CD4-positive, CD25-positive, alpha-beta regulatory T cell (primary cell): ENCODE data around the gene VCAN. TPM values are rescaled to one million over a fixed set of nuclear protein-coding genes. Genes with fewer than 3 reads are reported as not detected.

Experiments
- ATAC-seq, 2 donors: fragments of 150-1000 bp; cut with Tn5 transposase; one replicate each; pipeline ENCODE4 v1.10.0; 2021; ENCODE audit warnings: low read depth in 2 of 2, moderate number of reproducible peaks in 2 of 2, moderate library complexity in 1 of 2
- DNase-seq, 3 donors: peaks; one replicate each; pipeline versions ENCODE4 v3.0.0 to v3.0.0-alpha.2; 2012 to 2022; ENCODE audit warnings: mixed read lengths in 1 of 3
- H3K27ac ChIP-seq: one replicate; pipeline ENCODE4 v1.7.0; 2013; ENCODE audit warnings: mild to moderate bottlenecking, low read length; ENCODE audit not compliant: insufficient read depth, poor library complexity, severe bottlenecking
- H3K27me3 ChIP-seq: one replicate; pipeline ENCODE4 v1.7.0; 2013; ENCODE audit warnings: low read length; ENCODE audit not compliant: control insufficient read depth, insufficient read depth
- H3K36me3 ChIP-seq: one replicate; pipeline ENCODE4 v1.7.0; 2013; ENCODE audit warnings: mild to moderate bottlenecking, low read length, moderate library complexity; ENCODE audit not compliant: control insufficient read depth, insufficient read depth
- H3K4me1 ChIP-seq: 2 replicates; pipeline ENCODE4 v1.7.0; 2013; ENCODE audit warnings: mild to moderate bottlenecking, low read length; ENCODE audit not compliant: insufficient read depth, control insufficient read depth, poor library complexity, severe bottlenecking
- H3K4me3 ChIP-seq: one replicate; pipeline ENCODE4 v1.7.0; 2013; ENCODE audit warnings: low read depth, mild to moderate bottlenecking, low read length, moderate library complexity
- H3K9me3 ChIP-seq, 2 experiments: 1 replicate in 1 of 2; 2 replicates in 1 of 2; pipeline ENCODE4 v1.7.0; 2013; ENCODE audit warnings: low read length in 2 of 2, mild to moderate bottlenecking in 1 of 2, moderate library complexity in 1 of 2; ENCODE audit not compliant: control insufficient read depth in 2 of 2
- H3K27ac Mint-ChIP-seq, 3 donors: one replicate each; pipeline ENCODE4 v1.8.0; 2020 to 2022; ENCODE audit warnings: mild to moderate bottlenecking in 3 of 3, mixed read lengths in 3 of 3, moderate library complexity in 2 of 3
- H3K27me3 Mint-ChIP-seq: one replicate; pipeline ENCODE4 v1.8.0; 2022; ENCODE audit warnings: mild to moderate bottlenecking, mixed read lengths
- H3K36me3 Mint-ChIP-seq: one replicate; pipeline ENCODE4 v1.8.0; 2020; ENCODE audit warnings: mixed read lengths
- H3K4me1 Mint-ChIP-seq, 4 donors: one replicate each; pipeline ENCODE4 v1.8.0; 2020 to 2022; ENCODE audit warnings: mixed read lengths in 4 of 4, mild to moderate bottlenecking in 1 of 4
- H3K4me3 Mint-ChIP-seq, 4 donors: one replicate each; pipeline ENCODE4 v1.8.0; 2020 to 2022; ENCODE audit warnings: mild to moderate bottlenecking in 4 of 4, mixed read lengths in 4 of 4, moderate library complexity in 3 of 4
- H3K9me3 Mint-ChIP-seq, 7 donors: one replicate each; pipeline ENCODE4 v1.8.0; 2020 to 2022; ENCODE audit warnings: mixed read lengths in 7 of 7, mild to moderate bottlenecking in 3 of 7, moderate library complexity in 2 of 7
- polyA plus RNA-seq, 4 donors: library from polyadenylated mRNA; unstranded; fragments of 300-500 nt; fragmentation: Illumina TruSeq; gene quantifications; one replicate each; pipeline ENCODE4 v1.2.3, GENCODE V29; 2021
- total RNA-seq: library from RNA; stranded (reverse); gene quantifications from one replicate; pipeline ENCODE4 v1.2.3, GENCODE V29; 2022

Gene VCAN
- total and polyA plus RNA-seq, 5 donors from 2014 or later = 0.20 to 0.85 (median 0.40) TPM; not detected in 2

DNA sequence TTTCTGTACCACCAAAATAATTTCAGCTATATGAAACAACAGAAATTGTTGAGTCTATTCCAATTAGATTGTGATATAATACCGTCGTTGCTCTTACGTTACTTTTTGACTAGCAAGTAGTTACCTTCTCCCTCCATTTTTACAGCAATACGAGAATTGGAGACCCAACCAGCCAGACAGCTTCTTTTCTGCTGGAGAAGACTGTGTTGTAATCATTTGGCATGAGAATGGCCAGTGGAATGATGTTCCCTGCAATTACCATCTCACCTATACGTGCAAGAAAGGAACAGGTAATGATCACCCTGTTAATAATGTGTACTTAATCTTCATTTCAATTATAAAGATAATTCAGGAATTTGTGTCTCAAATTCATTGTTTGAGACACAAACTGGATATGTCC lies 100.7 kb downstream of the VCAN start:
- DNase-seq (no peak), ATAC-seq (no peak)
- Mint-ChIP-seq H3K27me3 (peaks cover 6% of the 10 kb centered on the region), H3K36me3 (no peaks in the 10 kb centered on the region), H3K4me3 (no peak overlapping the region), H3K27ac (no peak overlapping the region), H3K9me3 (peaks cover 0 to under 1% (median 0%) of the 10 kb centered on the region in 7 donors), H3K4me1 (no peaks in the 10 kb centered on the region)
- Histone ChIP-seq H3K4me1 (no peaks in the 10 kb centered on the region), H3K27ac (no peak overlapping the region), H3K36me3 (no peaks in the 10 kb centered on the region), H3K27me3 (no peaks in the 10 kb centered on the region), H3K9me3 (no peaks in the 10 kb centered on the region), H3K4me3 (no peak overlapping the region)

DNA sequence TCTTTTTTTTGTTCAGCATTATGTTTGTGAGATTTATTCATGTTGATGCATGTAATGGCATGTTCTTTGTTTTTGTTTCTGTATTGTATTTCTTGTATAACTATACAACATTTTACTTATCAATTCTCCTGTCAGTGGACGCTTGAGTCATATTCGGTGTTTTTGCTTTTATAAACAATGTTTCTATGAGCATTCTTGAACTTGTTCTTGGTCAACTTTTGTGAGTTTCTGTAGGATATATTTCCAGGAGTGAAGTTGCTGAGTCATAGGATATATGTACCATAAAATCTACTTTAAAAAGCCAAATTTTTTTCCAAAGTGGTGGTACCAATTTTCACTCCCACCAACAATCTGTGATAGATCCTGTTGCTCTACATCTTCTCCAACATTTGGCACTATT lies 104.8 kb downstream of the VCAN start:
- no peaks in the 10 kb centered on the region for H3K9me3 ChIP-seq
- no peaks in the 10 kb centered on the region for H3K27me3 ChIP-seq
- H3K27me3 Mint-ChIP-seq = peaks cover 4% of the 10 kb centered on the region
- H3K4me3 ChIP-seq = no peak overlapping the region
- H3K36me3 ChIP-seq = no peaks in the 10 kb centered on the region
- H3K4me1 ChIP-seq = no peaks in the 10 kb centered on the region
- H3K27ac Mint-ChIP-seq = no peak overlapping the region
- H3K9me3 Mint-ChIP-seq = peaks cover 0 to 2% (median 0%) of the 10 kb centered on the region in 7 donors
- H3K4me1 Mint-ChIP-seq = no peaks in the 10 kb centered on the region
- DNase-seq (no peak), ATAC-seq (no peak)
- H3K36me3 Mint-ChIP-seq = no peaks in the 10 kb centered on the region
- H3K27ac ChIP-seq = no peak overlapping the region
- no peak overlapping the region for H3K4me3 Mint-ChIP-seq

GRCh38 chr5:83577036-83577636 lies 105.6 kb downstream of the VCAN start:
- Mint-ChIP-seq H3K27me3 (peaks cover 4% of the 10 kb centered on the region), H3K4me3 (no peak overlapping the region), H3K27ac (no peak overlapping the region), H3K4me1 (no peaks in the 10 kb centered on the region), H3K9me3 (peaks cover 0 to 2% (median 0%) of the 10 kb centered on the region in 7 donors), H3K36me3 (no peaks in the 10 kb centered on the region)
- Histone ChIP-seq H3K4me1 (no peaks in the 10 kb centered on the region), H3K4me3 (no peak overlapping the region), H3K27me3 (no peaks in the 10 kb centered on the region), H3K9me3 (no peaks in the 10 kb centered on the region), H3K36me3 (no peaks in the 10 kb centered on the region), H3K27ac (no peak overlapping the region)
- ATAC-seq = no peak
- no peak for DNase-seq

DNA sequence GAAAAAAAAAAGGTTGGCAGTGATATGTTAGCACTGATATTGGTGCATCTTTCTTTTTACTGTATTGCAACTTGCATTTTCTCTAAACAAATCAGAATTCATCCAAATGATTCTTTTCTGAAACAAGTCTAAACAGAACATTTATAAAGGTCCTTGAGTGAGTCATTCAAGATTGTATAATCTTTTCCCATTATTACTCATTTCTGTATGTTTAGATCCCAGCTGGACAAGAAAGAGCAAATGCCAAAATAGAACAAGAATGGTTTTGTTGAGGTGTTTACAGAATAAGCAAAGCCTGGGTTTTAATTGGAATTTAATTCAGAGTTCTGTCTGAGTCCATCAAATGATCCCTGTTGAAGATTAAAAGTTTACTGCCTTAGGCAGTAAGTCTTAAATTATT lies 112.3 kb downstream of the VCAN start:
- Mint-ChIP-seq H3K4me3 (no peak overlapping the region), H3K36me3 (no peaks in the 10 kb centered on the region), H3K27me3 (no peaks in the 10 kb centered on the region), H3K27ac (no peak overlapping the region), H3K4me1 (no peaks in the 10 kb centered on the region), H3K9me3 (no peaks in the 10 kb centered on the region)
- no peak overlapping the region for H3K4me3 ChIP-seq
- no peaks in the 10 kb centered on the region for H3K36me3 ChIP-seq
- H3K27ac ChIP-seq = no peak overlapping the region
- ATAC-seq (no peak), DNase-seq (no peak)
- H3K27me3 ChIP-seq = no peaks in the 10 kb centered on the region
- no peaks in the 10 kb centered on the region for H3K9me3 ChIP-seq
- H3K4me1 ChIP-seq = no peaks in the 10 kb centered on the region

DNA sequence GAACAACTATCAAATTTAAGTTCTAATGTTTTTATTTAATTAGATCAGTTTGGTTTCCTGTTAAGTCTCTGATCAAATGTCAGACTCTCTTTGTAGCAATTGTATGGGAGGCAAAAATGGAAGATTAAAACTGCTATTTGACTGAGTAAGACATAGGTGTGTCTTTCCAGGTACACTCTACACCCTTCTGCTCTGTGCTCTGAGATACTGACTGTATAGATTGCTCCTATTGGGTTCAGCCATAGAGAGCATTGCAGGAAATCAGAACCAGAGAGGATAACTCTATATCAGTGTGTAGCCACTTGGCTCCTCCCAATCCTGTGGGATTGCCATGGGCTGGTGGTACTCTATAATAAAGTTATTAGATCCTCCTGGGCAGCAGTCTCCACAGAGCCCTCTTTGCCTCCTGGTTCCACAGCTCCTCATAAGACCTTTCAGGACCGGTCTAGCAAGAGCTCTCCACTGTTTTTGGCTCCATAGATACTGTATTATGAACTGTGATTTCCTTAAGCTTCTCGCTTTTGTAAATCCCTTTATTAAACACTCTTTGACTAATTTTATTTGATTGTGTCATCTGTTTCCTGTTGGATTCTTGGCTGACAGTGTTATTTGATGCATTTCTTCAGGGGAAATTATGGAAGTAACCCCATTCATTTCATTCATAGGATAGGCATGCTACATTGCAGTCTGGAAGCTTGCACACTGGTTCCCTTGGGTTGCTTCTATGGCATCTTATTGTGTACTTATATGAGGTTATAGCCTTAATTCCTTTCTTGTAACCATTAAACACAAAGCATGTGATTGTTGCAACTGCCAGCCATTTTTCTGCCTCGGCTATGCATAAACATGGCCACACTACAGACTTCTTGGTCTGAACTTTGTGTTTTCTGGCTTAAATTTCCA lies 115.6 kb downstream of the VCAN start:
- Histone ChIP-seq H3K36me3 (no peaks in the 10 kb centered on the region), H3K27me3 (no peaks in the 10 kb centered on the region), H3K4me1 (no peaks in the 10 kb centered on the region), H3K9me3 (no peaks in the 10 kb centered on the region), H3K4me3 (no peak overlapping the region), H3K27ac (no peak overlapping the region)
- Mint-ChIP-seq H3K9me3 (peaks cover 0 to 3% (median 0%) of the 10 kb centered on the region in 7 donors), H3K4me1 (no peaks in the 10 kb centered on the region), H3K36me3 (no peaks in the 10 kb centered on the region), H3K27ac (no peak overlapping the region), H3K4me3 (no peak overlapping the region), H3K27me3 (peaks cover 4% of the 10 kb centered on the region)
- no peak for DNase-seq
- ATAC-seq = no peak

- no peak overlapping the region for H3K27ac ChIP-seq
- H3K27ac Mint-ChIP-seq = no peak overlapping the region
- ATAC-seq (no peak), DNase-seq (no peak)
- no peaks in the 10 kb centered on the region for H3K9me3 ChIP-seq
- H3K27me3 ChIP-seq = no peaks in the 10 kb centered on the region
- H3K9me3 Mint-ChIP-seq = peaks cover 0 to 3% (median 0%) of the 10 kb centered on the region in 7 donors
- no peak overlapping the region for H3K4me3 Mint-ChIP-seq
- H3K27me3 Mint-ChIP-seq = peaks cover 4% of the 10 kb centered on the region
- no peaks in the 10 kb centered on the region for H3K36me3 Mint-ChIP-seq
- no peak overlapping the region for H3K4me3 ChIP-seq
- H3K4me1 Mint-ChIP-seq = no peaks in the 10 kb centered on the region
- H3K36me3 ChIP-seq = no peaks in the 10 kb centered on the region
- no peaks in the 10 kb centered on the region for H3K4me1 ChIP-seq
These were observed 118.2 kb downstream of the VCAN start for GRCh38 chr5:83589786-83590185.

GRCh38 chr5:83590966-83591365 lies 119.4 kb downstream of the VCAN start:
- H3K4me3 Mint-ChIP-seq = no peak overlapping the region
- Histone ChIP-seq H3K4me3 (no peak overlapping the region), H3K27ac (no peak overlapping the region), H3K4me1 (no peaks in the 10 kb centered on the region), H3K36me3 (no peaks in the 10 kb centered on the region), H3K9me3 (no peaks in the 10 kb centered on the region), H3K27me3 (no peaks in the 10 kb centered on the region)
- peaks cover 4% of the 10 kb centered on the region for H3K27me3 Mint-ChIP-seq
- H3K9me3 Mint-ChIP-seq = peaks cover 0 to 3% (median 0%) of the 10 kb centered on the region in 7 donors
- no peaks in the 10 kb centered on the region for H3K36me3 Mint-ChIP-seq
- H3K27ac Mint-ChIP-seq = no peak overlapping the region
- DNase-seq = no peak
- no peak for ATAC-seq
- no peaks in the 10 kb centered on the region for H3K4me1 Mint-ChIP-seq
